ENCODE measurements around the gene FAM107B. TPM values are rescaled to one million over a fixed set of nuclear protein-coding genes. Genes with fewer than 3 reads are reported as not detected.

FAM107B gene
- total and polyA plus RNA-seq, 2 of the 8 experiments (the other 6 are each of a cell fraction or from before 2014, with no cell fraction given), result 7.5 to 28.1 TPM

- no peak for FAIRE-seq
- Histone ChIP-seq H2BK120ac (replicated peaks; ENCODE audit: low read depth, low read length) (no peak overlapping the region), H2BK12ac (ENCODE audit: low read depth, low read length) (no peak overlapping the region), H4K5ac (ENCODE audit: insufficient read length, low read depth, low read length) (no peak overlapping the region), H3K27me3 (replicated peaks in 1 of 4; ENCODE audit: control insufficient read depth in 3 of 4, extremely low read depth in 1 of 4, insufficient read depth in 3 of 4, low read length in 3 of 4) (no peaks in the 10 kb centered on the region), H2BK20ac (ENCODE audit: low read length) (no peak overlapping the region), H2AFZ (ENCODE audit: low read length) (no peak overlapping the region), H3K79me2 (ENCODE audit: control insufficient read depth in 1 of 2, insufficient read depth in 2 of 2, low read length in 2 of 2) (no peaks in the 10 kb centered on the region), H4K8ac (ENCODE audit: extremely low read depth, insufficient read depth, low read length) (no peak overlapping the region), H3K79me1 (ENCODE audit: low read depth, low read length) (no peaks in the 10 kb centered on the region), H4K91ac (replicated peaks; ENCODE audit: insufficient read length, low read length) (no peak overlapping the region), H4K20me1 (replicated peaks in 1 of 2; ENCODE audit: control insufficient read depth in 1 of 2, insufficient read depth in 2 of 2, low read length in 2 of 2) (no peaks in the 10 kb centered on the region), H3K27ac (ENCODE audit: low read depth, low read length) (no peak overlapping the region), H3K18ac (ENCODE audit: extremely low read depth, low read length) (no peak overlapping the region), H2AK5ac (ENCODE audit: low read depth, low read length) (no peak overlapping the region), H2BK5ac (ENCODE audit: low read depth, low read length) (no peak overlapping the region), H3K14ac (ENCODE audit: insufficient read length) (no peak overlapping the region), H3K9me3 (ENCODE audit: insufficient read depth in 2 of 2, low read depth in 1 of 2, low read length in 1 of 2) (no peaks in the 10 kb centered on the region), H2BK15ac (ENCODE audit: low read length) (no peak overlapping the region), H3K4me3 (ENCODE audit: extremely low read depth in 1 of 4, insufficient read depth in 2 of 4, low read depth in 3 of 4, low read length in 4 of 4) (no peak overlapping the region), H3K4ac (replicated peaks; ENCODE audit: insufficient read length, low read depth, low read length) (no peak overlapping the region), H3K56ac (replicated peaks; ENCODE audit: insufficient read length, low read depth, low read length) (no peak overlapping the region), H3K36me3 (ENCODE audit: control insufficient read depth in 2 of 4, insufficient read depth in 4 of 4, low read length in 3 of 4) (no peaks in the 10 kb centered on the region), H3K23me2 (ENCODE audit: low read depth, low read length) (no peaks in the 10 kb centered on the region), H3K23ac (ENCODE audit: insufficient read length) (no peak overlapping the region), H3K4me2 (ENCODE audit: insufficient read depth in 1 of 2, low read depth in 2 of 2, low read length in 2 of 2) (no peak overlapping the region), H3K4me1 (replicated peaks in 1 of 4; ENCODE audit: control insufficient read depth in 3 of 4, insufficient read depth in 4 of 4, low read length in 3 of 4) (no peaks in the 10 kb centered on the region), H3K9ac (replicated peaks in 1 of 4; ENCODE audit: extremely low read depth in 1 of 4, low read depth in 3 of 4, low read length in 3 of 4) (no peak overlapping the region)
- 89% methylated on average over 3 of the region's 3 CpGs; no CpG with 5 or more reads in 1 of the 2 experiments for WGBS, 2 experiments (ENCODE audit: extremely low coverage in 1 of 2, insufficient coverage in 1 of 2, insufficient read length in 1 of 2, insufficient replicate concordance in 2 of 2, low coverage in 1 of 2, low lambda C conversion rate in 2 of 2, missing lambda C conversion rate in 1 of 2)
- CTCF ChIA-PET (ENCODE audit: partially characterized antibody), result no interaction called here
- no peak for DNase-seq (ENCODE audit: low read depth in 1 of 2, low spot score in 2 of 2)
- POLR2A ChIA-PET (ENCODE audit: partially characterized antibody), result no interaction called here
- TF ChIP-seq TBP (IDR thresholded peaks at IDR 0.05; ENCODE audit: low read depth, low read length), result no peak
- TF ChIP-seq CHD2 (IDR thresholded peaks at IDR 0.05; ENCODE audit: low read length), result no peak
- no peak for TF ChIP-seq NRF1 (IDR thresholded peaks at IDR 0.05; ENCODE audit: low read depth, low read length)
- no peak for TF ChIP-seq YY1 (IDR thresholded peaks at IDR 0.05; ENCODE audit: low read depth, low read length)
- no peak for TF ChIP-seq ATF3 (IDR thresholded peaks at IDR 0.05; ENCODE audit: insufficient read depth, low read depth, low read length)
- no peak for TF ChIP-seq KDM4A (IDR thresholded peaks at IDR 0.05; ENCODE audit: low read depth, low read length, severe bottlenecking)
- TF ChIP-seq CTBP2 (IDR thresholded peaks at IDR 0.05; ENCODE audit: borderline replicate concordance, insufficient read depth, insufficient read length, low read length), result no peak
- no peak for TF ChIP-seq SP1 (IDR thresholded peaks at IDR 0.05; ENCODE audit: low read depth, low read length)
- TF ChIP-seq ATF2 (IDR thresholded peaks at IDR 0.05; ENCODE audit: low read length), result no peak
- no peak for TF ChIP-seq RFX5 (IDR thresholded peaks at IDR 0.05; ENCODE audit: borderline replicate concordance, low read depth, low read length)
- TF ChIP-seq CHD1 (IDR thresholded peaks at IDR 0.05; ENCODE audit: low read depth, low read length), result no peak
- TF ChIP-seq HDAC6 (IDR thresholded peaks at IDR 0.05; ENCODE audit: low read depth, low read length), result no peak
- TF ChIP-seq MAFK (IDR thresholded peaks at IDR 0.05; ENCODE audit: low read depth, low read length), result no peak
Measured at GRCh38 chr10:14775656-14776055, 959 bp upstream of the FAM107B start.

All from H1 (cell line).